Keratinocyte (primary cell): Measurements from ENCODE around the gene MGME1.

Experiments used
- CTCF ChIP-seq, 3 experiments: IDR thresholded peaks in 1 of 3; conservative IDR thresholded peaks in 1 of 3; optimal IDR thresholded peaks in 1 of 3; 2 replicates in 2 of 3; 3 replicates in 1 of 3; pipeline versions ENCODE3 to v1.5.1; 2011; ENCODE audit warnings: low read length in 3 of 3, mild to moderate bottlenecking in 3 of 3, moderate library complexity in 2 of 3, control low read depth in 1 of 3, inconsistent platforms in 1 of 3; ENCODE audit not compliant: insufficient read depth in 2 of 3; ENCODE audit errors: extremely low read depth in 1 of 3
- EZH2 ChIP-seq: IDR thresholded peaks from one replicate; pipeline ENCODE4 v1.6.1; 2012; ENCODE audit warnings: inconsistent platforms, mild to moderate bottlenecking, low read length, moderate library complexity

- TF ChIP-seq CTCF (optimal IDR thresholded peaks at IDR 0.05 in 1 of 3, IDR thresholded peaks at IDR 0.05 in 1 of 3, conservative IDR thresholded peaks at IDR 0.05 in 1 of 3; ENCODE audit: extremely low read depth in 1 of 3, insufficient read depth in 2 of 3, low read length in 3 of 3) (no peak), EZH2 (no peak)
Observed at GRCh38 chr20:17936286-17936760, 32.5 kb upstream of the MGME1 start.
